Left lung (tissue), 10 donors: ENCODE data around the gene EEPD1. TPM values are rescaled to one million over a fixed set of nuclear protein-coding genes. Genes with fewer than 3 reads are reported as not detected.

ENCODE experiments used
- ATAC-seq: fragments of 200-7000 bp; cut with Tn5 transposase; one replicate; pipeline ENCODE4 v1.9.1; 2020; ENCODE audit warnings: moderate library complexity
- DNase-seq, 4 donors: peaks; one replicate each; pipeline ENCODE4 v3.0.0-alpha.2; 2013 to 2020
- H3K27ac ChIP-seq, 2 donors: fragments of 200-600 bp; sonication (generic) in 1 of 2; one replicate each; pipeline versions ENCODE4 v1.5.0 to v1.8.0; 2020 to 2021
- H3K27me3 ChIP-seq, 2 donors: fragments of 200-600 bp; sonication (generic) in 1 of 2; one replicate each; pipeline versions ENCODE4 v1.5.0 to v1.8.0; 2020 to 2021
- H3K36me3 ChIP-seq, 2 donors: fragments of 200-600 bp; sonication (generic) in 1 of 2; one replicate each; pipeline versions ENCODE4 v1.5.0 to v1.8.0; 2020 to 2021
- H3K4me1 ChIP-seq, 2 donors: fragments of 200-600 bp; one replicate each; pipeline ENCODE4 v1.8.0; 2021
- H3K4me3 ChIP-seq, 2 donors: fragments of 200-600 bp; sonication (generic) in 1 of 2; one replicate each; pipeline versions ENCODE4 v1.5.0 to v1.8.0; 2020 to 2021; ENCODE audit warnings: mild to moderate bottlenecking in 1 of 2
- H3K9me3 ChIP-seq, 2 donors: fragments of 200-600 bp; sonication (generic) in 1 of 2; one replicate each; pipeline versions ENCODE4 v1.5.0 to v1.8.0; 2020 to 2021
- CTCF ChIP-seq, 2 donors: fragments of 200-600 bp; sonication (generic) in 1 of 2; IDR thresholded peaks; one replicate each; pipeline versions ENCODE4 v1.5.0 to v1.8.0; 2021; ENCODE audit warnings: antibody characterized with exemption in 2 of 2
- intact Hi-C, 2 donors: fragments of 100-400 bp; cut with DNase I; formaldehyde crosslinking; loops; one replicate each; pipeline versions ENCODE4 v1.11.2 to v1.14.2; 2022
- polyA plus RNA-seq, 6 donors: library from polyadenylated mRNA; unstranded; fragments of 120-200 nt; gene quantifications; one replicate each; pipeline ENCODE4 v1.2.1, GENCODE V29; 2013; ENCODE audit not compliant: insufficient read length in 6 of 6
- total RNA-seq, 2 donors: library from RNA; stranded (reverse); fragmentation: NEBNext Ultra II Directional; extraction: Animal tissue kit (Norgen Biotek cat#: 25700); gene quantifications; one replicate each; pipeline ENCODE4 v1.2.1, GENCODE V29; 2021
- donor health status: DM: no; HTN: yes; CAD: no.
- donor health status: DM: no; HTN: no; CAD: no.

Gene EEPD1
- total and polyA plus RNA-seq, 8 donors: 7.8 to 22.8 (median 19.0) TPM

GRCh38 chr7:36296284-36296683 lies 143.2 kb downstream of the EEPD1 start:
- Histone ChIP-seq H3K4me3 (no peak overlapping the region), H3K4me1 (peaks cover 5 to 24% of the 10 kb centered on the region in 2 donors), H3K27me3 (no peaks in the 10 kb centered on the region), H3K9me3 (no peaks in the 10 kb centered on the region), H3K27ac (no peak overlapping the region), H3K36me3 (peaks cover 0 to 20% of the 10 kb centered on the region in 2 donors)
- DNase-seq: no peak
- intact Hi-C loops: no loop called here
- no peak for ATAC-seq
- TF ChIP-seq CTCF (IDR thresholded peaks at IDR 0.05): no peak

- Histone ChIP-seq H3K9me3 (no peaks in the 10 kb centered on the region), H3K4me3 (no peak overlapping the region), H3K36me3 (peaks cover 0 to 20% of the 10 kb centered on the region in 2 donors), H3K4me1 (peaks cover 3 to 17% of the 10 kb centered on the region in 2 donors), H3K27ac (no peak overlapping the region), H3K27me3 (no peaks in the 10 kb centered on the region)
- no peak for ATAC-seq
- DNase-seq: no peak
- TF ChIP-seq CTCF (IDR thresholded peaks at IDR 0.05): no peak
- intact Hi-C loops: no loop called here
These were observed 144.4 kb downstream of the EEPD1 start for GRCh38 chr7:36297364-36298009.

- peak in 1 of 4 donors; percentile 84 for DNase-seq
- intact Hi-C loops: no loop called here
- Histone ChIP-seq H3K9me3 (no peaks in the 10 kb centered on the region), H3K4me3 (no peak overlapping the region), H3K4me1 (peaks cover 7 to 19% of the 10 kb centered on the region in 2 donors), H3K27ac (no peak overlapping the region), H3K36me3 (peaks cover 0 to 20% of the 10 kb centered on the region in 2 donors), H3K27me3 (no peaks in the 10 kb centered on the region)
- no peak for TF ChIP-seq CTCF (IDR thresholded peaks at IDR 0.05)
- ATAC-seq: peak; percentile 30
These were observed 145.1 kb downstream of the EEPD1 start for GRCh38 chr7:36298106-36298505.

- DNase-seq: no peak
- Histone ChIP-seq H3K36me3 (peaks cover 0 to 20% of the 10 kb centered on the region in 2 donors), H3K9me3 (no peaks in the 10 kb centered on the region), H3K4me3 (no peak overlapping the region), H3K4me1 (peaks cover 19 to 31% of the 10 kb centered on the region in 2 donors), H3K27ac (no peak overlapping the region), H3K27me3 (no peaks in the 10 kb centered on the region)
- no peak for TF ChIP-seq CTCF (IDR thresholded peaks at IDR 0.05)
- ATAC-seq: no peak
- intact Hi-C loops: no loop called here
These were observed 146.2 kb downstream of the EEPD1 start for GRCh38 chr7:36299223-36299774.

- intact Hi-C loops: no loop called here
- Histone ChIP-seq H3K9me3 (no peaks in the 10 kb centered on the region), H3K4me1 (peaks cover 23 to 37% of the 10 kb centered on the region in 2 donors), H3K27me3 (no peaks in the 10 kb centered on the region), H3K27ac (no peak overlapping the region), H3K36me3 (peaks cover 0 to 20% of the 10 kb centered on the region in 2 donors), H3K4me3 (no peak overlapping the region)
- ATAC-seq: no peak
- DNase-seq: no peak
- TF ChIP-seq CTCF (IDR thresholded peaks at IDR 0.05): no peak
These were observed 146.8 kb downstream of the EEPD1 start for GRCh38 chr7:36299823-36300341.
